GM21528 (cell line): Measurements from ENCODE around the gene NMRK2.
"Not testable (repeated sequence)": the region's sequence is repeated elsewhere in the genome, so short reads cannot be mapped to it uniquely, and the experiment has no call there.

Experiments used
- ATAC-seq: cut with Tn5 transposase; IDR thresholded peaks from one replicate; pipeline ENCODE4 v1.9.1; 2021; ENCODE audit warnings: mild to moderate bottlenecking, moderate library complexity; ENCODE audit not compliant: unreplicated experiment, low FRiP score

Gene NMRK2, protein sequence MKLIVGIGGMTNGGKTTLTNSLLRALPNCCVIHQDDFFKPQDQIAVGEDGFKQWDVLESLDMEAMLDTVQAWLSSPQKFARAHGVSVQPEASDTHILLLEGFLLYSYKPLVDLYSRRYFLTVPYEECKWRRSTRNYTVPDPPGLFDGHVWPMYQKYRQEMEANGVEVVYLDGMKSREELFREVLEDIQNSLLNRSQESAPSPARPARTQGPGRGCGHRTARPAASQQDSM

DNA sequence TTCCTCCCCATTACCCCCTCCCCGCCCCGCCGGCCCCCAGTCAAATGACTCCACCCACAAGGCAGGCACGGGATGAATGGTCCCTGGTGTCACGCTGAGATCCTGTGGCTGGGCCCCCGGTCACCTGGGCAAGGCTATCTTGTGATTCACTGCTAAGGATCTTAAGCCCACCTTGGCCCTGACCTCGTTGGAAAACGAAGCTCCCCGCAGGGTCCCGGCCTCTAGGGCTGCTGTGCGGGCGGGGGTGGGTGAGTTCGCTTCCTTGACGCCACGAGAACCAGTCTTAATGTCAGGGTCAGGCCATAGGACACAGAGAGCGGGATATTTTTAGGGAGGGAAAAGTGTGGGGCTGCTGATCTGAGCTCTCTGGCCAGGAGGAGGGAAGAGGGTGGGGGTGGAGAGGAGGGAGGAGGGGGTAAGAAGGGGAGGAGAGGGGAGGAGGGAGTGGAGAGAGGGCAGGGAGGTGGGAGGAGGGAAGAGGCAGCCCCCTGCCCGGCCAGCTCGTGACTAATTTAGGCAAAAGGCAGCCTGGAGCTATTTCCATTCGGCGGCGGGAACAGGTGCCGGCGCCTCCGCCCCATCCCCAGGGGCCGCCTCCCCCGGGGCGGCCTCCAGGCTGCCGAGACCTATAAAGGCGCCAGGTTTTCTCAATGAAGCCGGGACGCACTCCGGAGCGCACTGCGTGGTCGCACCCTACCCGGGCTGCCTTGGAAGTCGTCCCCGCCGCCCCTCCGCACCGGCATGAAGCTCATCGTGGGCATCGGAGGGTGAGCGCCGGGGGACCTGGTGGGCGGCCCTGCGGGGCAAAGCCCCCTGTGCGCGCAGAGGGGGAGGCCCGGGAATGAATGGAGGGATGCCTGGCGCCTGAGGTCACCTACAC lies at the start of gene NMRK2:
NMRK2 (plus strand) TSS at position 139 of the 880 bp plus-strand sequence; CDS start at position 742, 603 bp downstream.
- no peak for ATAC-seq

DNA sequence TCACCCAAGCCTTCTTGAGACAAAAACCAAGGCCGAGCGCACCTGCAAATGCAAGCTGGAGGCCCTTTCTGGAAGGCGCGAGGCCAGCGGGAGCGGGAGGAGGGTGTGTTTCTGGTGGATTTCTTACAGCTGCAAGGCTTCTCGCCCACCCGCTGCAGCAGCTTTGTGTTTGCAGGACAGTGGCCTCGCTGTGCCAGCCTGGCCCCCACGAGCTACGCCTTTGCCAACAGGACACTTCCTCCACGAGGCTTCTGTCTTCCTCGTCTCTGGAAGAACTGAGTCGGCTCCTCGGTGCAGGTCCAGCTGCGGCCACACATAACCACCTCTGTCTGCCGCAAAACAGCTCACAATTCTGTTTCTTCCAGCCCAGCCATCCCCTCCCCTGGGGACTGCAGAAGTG lies 42.3 kb upstream of the NMRK2 start:
- no peak for ATAC-seq

DNA sequence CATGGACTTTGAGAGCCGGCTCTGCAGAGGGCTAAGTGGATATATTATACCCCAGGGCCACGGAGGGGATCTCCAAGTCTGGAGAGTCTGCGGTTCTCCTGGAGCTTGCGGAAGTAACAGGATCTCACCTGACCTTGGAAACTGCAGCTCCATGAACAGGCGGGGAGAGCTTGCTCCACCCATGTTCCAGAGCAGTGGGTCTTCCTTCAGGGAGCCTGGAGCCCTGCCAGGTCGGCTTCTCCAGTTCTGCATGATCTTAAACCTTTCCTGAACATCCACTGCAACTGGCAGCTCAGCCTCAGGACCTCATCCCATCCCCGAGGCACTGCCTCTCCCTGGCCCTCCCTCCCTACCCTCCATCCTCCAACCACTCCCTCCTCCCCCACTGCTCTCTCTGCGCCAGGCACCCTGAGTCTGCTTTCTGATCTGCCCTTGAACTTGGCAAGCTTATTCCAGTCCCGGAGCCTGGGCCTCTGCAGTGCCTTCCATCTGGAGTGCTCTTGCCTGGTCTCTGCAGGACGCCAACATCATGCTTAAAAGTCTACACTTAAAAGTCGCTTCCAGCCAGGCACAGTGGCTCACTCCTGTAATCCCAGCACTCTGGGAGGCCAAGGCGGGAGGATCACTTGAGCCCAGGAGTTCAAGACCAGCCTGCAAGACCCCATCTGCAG lies 39.2 kb upstream of the NMRK2 start:
- no peak for ATAC-seq

DNA sequence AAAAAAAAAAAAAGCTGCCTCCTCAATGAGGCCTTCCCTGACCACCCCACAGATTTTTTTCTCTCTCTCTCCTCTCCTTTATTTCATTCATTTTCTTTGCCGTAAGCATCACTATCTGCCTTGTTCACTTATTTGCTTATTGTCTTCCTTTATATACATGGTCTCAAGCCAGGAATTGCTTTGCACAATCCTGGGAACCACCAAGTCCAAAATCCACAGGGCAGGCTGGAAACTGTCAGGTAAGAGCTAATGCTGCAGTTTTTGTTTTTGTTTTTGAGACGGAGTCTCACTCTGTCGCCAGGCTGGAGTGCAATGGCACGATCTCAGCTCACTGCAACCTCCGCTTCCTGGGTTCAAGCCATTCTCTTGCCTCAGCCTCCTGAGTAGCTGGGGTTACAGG lies 37.9 kb upstream of the NMRK2 start:
- not testable (repeated sequence) for ATAC-seq

DNA sequence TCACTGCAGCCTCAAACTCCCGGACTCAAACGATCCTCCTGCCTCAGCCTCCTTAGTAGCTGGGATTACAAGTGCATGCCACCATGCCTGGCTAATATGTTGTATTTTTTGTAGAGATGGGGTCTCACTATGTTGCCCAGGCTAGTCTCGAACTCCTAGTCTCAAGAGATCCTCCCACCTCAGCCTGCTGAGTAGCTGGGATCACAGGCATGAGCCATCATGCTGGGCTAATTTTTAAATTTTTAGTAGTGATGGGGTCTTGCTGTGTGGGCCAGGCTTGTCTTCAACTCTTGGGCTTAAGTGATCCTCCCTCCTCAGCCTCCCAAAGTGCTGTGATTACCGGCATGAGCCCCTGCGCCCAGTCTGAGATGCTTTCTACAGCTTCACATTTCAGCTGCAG lies 37.1 kb upstream of the NMRK2 start:
- no peak for ATAC-seq

DNA sequence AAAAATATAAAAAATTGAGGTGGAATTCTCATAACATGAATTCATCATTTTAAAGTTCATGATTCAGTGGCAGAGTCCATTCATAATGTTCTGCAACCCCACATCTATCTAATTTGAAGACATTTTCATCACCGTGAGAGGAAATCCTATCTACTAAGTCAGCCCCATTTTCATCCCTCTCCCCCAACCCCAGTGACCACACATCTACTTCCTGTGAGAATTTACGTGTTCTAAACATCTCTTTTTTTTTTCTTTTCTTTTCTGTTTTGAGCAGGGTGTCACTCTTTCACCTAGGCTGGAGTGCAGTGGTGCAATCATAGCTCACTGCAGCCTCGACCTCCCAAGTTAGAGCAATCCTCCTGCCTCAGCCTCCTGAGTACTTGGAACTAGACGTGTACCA lies 34.9 kb upstream of the NMRK2 start:
- ATAC-seq, result no peak

DNA sequence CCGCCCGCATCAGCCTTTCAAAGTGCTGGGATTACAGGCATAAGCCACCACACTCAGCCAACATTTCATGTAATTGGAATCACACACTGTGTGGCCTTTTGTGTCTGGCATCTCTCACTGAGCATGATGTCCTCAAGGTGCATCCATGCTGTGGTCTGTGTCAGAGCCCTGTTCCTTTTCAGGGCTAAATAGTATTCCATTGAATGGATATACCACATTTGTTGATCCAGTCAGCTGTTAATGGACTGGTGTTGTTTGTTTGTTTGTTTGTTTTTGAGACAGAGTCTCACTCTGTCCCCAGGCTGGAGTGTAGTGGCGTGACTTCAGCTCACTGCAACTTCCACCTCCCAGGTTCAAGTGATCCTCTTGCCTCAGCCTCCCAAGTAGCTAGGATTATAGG lies 34.4 kb upstream of the NMRK2 start:
- ATAC-seq, result no peak

DNA sequence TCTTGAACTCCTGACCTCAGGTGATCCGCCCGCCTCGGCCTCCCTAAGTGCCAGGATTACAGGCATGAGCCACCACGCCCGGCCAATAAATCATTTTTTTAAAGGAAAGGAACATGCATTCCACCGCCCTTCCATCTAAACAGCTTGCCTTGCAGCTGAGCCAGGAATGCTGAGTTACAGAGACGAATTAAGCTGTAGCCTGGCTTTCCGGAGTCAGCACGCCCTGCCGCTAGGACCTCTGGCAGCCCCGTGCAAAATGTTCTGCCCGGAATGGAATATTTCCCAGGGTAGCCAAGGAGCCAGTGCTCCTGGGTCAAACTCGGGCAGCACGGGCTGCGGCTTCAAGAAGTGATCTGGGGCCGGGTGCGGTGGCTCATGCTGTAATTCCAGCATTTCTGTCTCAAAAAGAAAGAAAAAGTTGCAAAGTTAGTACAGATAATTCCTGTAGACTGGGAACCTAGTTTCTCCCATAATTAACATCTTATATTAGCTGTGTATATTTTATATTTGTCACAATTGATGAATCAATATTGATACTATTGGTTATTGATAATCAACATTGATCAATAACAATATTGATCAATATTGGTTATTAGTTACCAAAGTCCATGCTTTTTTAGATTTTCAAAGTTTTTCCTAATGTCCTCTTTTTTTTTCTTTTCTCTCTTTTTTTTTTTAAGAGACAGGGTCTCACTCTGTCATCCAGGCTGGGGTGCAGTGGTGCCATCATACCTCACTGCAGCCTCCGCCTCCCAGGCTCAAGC lies 33.2 kb upstream of the NMRK2 start:
- no peak for ATAC-seq

DNA sequence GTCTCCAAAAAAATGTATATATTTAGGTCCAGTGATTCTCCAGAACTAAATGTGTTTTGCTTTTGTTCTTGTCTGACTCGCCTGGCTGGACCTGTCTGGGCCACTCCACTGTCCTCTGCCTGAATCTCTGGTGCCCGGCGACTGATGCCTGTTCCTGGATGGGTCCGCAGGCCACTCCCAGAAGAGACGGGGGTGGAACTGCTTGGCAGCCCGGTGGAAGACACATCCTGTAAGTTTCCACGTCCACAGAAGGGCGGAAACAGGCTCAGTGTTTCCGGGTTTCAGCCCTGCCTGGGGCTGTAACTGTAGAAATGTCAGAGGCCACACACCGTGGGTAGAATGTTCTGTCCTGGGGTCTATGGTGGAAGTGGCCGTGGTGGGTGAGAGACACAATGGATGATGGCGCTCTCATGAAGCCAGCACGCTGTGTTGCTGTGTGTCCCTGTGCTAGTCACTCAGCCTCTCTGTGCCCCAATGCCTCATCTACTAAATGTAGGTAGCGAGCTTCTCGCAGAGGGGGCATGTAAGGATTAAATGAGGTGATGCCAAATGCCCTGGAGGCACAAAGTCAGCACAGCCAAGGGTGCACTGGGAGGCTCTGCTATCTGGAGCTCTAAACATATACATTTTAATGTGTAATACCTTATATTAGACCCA lies 30.4 kb upstream of the NMRK2 start:
- ATAC-seq, result no peak

DNA sequence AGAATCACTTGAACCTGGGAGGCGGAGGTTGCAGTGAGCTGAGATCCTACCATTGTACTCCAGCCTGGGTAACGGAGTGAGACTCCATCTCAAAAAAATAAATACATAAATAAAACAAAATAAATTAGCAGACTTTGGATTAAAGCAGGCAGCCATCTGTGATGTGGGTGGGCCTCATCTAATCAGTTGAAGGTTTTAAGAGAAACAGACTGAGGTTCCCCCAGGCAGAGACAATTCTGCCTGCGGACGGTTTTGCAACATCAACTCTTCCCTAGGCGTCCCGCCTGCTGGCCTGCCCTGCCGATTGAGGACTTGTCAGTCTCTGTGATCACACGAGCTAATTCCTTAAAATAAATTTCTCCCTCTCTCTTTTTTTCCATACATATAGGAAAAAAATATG lies 28.6 kb upstream of the NMRK2 start:
- no peak for ATAC-seq

DNA sequence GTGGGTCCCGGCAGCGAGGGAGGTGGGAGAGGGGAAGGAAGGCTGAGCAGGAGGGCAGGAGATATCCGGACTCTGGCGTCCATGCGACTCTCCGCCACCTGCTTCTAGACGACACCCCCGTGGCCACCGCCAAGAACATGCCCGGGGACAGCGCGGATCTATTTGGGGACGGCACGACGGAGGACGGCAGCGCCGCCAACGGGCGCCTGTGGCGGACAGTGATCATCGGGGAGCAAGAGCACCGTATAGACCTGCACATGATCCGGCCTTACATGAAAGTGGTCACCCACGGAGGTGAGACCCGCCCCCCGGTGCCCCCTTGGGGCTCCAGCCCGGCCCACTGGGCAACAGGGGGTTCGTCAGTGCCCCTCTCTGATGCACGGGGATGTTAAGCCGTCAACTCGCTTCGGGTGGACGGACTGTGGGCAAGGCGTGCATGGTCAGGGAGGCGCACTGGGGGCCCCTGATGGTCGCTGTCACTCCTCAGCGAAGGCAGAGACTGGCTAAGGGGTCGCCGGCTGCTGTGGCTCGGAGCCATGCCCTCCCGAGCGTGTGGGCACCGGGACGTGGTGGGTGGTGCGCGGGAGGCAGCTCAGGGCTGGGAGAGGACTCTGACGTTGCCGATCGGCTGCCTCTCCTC lies 25.1 kb upstream of the NMRK2 start:
- ATAC-seq, result no peak

DNA sequence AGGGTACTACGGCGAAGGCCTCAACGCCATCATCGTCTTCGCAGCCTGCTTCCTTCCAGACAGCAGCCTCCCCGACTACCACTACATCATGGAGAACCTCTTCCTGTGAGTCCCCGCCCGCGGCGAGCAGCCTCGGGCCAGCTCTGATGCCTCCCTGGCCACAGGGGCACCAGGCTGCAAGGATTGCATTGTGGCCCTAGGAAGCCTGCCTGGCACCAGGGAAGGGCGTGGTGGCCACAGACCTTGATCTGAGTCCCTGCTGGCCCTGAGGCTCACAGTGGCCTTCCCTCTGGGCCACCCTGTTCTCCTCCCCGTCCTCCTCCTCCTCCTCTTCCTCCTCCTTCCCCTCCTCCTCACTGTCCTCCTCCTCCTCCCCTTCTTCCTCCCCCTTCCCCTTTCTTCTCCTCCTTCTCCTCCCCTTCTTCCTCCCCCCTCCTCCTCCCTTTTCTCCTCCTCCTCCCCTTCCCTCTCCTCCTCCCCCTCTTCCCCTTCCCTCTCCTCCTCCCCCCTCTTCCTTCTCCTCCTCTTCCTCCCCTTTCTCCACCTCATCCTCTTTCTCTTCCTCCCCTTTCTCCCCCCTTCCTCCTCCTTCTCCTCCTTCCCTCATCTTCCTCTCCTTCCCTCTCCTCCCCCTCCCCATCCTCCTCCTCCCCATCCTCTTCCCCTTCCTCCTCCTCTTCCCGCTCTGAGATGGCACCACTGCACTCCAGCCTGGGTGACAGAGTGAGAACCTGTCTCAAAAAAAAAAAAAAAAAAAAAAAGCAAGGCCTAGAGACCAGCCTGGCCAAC lies 24.4 kb upstream of the NMRK2 start:
- ATAC-seq, result no peak

DNA sequence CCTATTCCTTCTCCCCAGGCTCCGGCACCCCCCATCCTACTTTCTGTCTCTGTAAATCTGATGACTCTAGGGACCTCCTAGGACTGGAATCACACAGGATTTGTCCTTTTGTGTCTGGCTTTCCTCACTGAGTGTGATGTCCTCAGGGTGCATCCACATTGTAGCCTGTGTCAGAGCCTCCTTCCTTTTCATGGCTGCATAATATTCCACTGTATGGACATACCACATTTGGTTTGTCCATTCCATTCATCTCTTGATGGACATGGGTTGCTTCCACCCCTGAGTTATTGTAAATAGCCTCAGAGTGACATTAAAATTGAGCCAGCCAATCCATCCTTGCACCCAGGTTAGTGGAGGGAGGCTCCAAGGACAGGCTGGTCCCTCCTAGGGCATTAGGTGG lies 22.8 kb upstream of the NMRK2 start:
- no peak for ATAC-seq

DNA sequence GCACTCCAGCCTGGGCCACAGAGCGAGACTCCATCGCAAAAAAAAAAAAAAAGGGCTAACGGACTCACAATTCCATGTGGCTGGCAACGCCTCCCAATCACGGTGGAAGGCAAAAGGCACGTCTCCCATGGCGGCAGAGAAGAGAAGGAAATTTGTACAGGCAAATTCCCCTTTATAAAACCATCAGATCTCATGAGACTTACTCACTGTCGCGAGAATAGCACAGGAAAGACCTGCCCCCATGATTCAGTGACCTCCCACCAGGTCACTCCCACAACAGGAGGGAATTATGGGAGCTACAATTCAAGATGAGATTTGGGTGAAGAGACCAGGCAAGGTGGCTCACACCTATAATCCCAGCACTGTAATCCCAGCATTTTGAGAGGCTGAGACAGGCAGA lies 18.7 kb upstream of the NMRK2 start:
- ATAC-seq, result no peak

DNA sequence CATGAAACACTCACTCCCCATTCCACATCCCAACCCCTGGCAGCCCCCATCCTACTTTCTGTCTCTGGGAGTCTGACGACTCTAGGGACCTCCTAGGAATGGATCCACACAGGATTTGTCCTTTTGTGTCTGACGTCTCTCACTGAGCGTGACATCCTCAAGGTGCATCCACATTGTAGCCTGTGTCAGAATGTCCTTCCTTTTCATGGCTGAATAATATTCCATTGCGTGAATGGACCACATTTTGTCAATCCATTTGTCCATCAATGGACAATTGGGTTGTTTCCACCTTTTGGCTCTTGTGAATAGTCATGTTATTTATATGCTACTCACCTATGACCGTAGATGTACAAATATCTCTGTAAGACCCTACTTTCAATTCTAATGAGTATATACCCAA lies 16.8 kb upstream of the NMRK2 start:
- no peak for ATAC-seq

DNA sequence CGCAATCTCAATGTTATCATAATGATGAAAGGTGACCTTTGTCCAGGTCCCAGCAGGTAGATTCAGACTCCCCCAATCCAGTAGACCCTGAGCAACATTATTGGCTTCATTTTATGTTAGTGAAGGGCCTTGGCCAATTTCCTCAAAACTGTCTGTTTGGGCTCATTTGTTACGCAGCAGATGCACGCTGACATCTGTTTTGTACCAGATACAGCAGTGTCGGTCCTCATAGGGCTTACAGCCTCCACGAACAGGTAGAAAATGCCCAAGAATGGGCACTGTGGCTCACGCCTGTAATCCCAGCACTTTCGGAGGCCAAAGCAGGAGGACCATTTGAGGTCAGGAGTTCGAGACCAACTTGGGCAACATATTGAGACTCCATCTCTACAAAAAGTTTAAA lies 13.1 kb upstream of the NMRK2 start:
- ATAC-seq, result no peak

DNA sequence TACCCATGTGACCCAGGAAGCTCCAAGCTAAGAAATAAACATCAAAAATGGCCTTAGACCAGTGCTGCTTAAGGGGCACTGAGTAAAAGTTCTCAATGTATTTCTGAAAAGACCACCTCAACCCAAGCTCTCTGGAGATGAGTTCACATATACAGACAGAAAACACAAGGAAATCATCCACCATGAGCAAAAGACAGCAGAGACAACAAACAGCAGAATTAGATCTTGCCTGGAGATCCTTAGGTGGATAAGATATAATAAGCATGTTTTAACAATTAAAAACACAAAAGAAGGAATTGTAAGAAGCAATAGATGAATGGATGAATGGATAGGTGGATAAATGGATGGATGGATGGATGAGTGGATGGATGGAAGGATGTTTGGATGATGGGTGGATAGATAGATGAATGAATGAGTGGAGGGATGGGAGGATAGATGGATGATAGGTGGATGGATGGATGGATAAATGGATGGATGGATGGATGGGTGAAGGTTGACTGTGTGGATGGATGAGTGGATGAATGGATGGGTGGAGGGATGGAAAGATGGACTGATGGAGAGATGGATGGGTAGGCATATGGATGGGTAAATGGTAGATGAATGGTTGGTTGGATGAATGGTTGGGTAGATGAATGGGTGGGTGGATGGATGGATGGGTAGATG lies 9.6 kb upstream of the NMRK2 start:
- no peak for ATAC-seq

DNA sequence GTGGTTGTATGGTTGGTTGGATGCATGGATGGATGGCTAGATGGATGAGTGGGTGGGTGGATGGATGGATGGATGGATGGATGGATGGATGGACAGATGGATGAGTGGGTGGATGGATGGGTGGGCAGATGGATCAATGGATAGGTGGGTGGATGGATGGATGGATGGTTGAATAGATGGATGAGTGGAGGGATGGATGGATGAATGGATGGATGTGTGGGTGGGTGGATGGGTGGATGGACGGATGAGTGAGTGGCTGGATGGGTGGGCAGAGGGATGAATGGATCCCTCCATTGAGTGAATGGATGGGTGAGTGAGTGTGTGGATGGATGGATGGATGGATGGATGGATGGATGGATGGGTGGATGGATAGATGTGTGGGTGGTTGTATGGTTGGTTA lies 9.0 kb upstream of the NMRK2 start:
- ATAC-seq, result no peak

DNA sequence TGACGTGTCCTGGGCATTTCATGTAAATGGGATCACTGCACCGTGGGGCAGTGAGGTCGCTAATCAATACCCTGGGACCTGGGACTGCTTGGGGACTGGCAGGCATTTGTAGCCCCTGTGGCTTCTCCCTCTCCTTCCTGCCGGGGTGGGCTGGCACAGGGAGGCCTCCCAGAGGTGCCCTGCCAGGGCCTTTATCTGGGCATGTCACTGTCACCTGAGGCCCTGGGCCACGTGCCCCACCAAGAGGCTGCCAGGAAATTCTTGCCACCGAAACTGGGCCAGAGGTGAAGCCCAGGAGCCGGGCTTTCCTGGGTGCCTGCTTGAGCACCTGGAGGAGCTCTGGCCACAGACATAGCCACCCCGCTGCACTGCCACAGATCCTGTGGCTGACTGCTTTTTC lies 1.8 kb upstream of the NMRK2 start:
- ATAC-seq, result no peak
